Right lobe of liver (tissue), 6 donors: Measurements from ENCODE around the gene ASPDH. TPM values are rescaled to one million over a fixed set of nuclear protein-coding genes. Genes with fewer than 3 reads are reported as not detected.

ENCODE experiments used
- ATAC-seq, 4 donors: fragments of 200-7000 bp; cut with Tn5 transposase; one replicate each; pipeline ENCODE4 v1.9.1; 2020; ENCODE audit warnings: mild to moderate bottlenecking in 4 of 4, moderate library complexity in 4 of 4
- DNase-seq, 3 donors: peaks; one replicate each; pipeline ENCODE4 v3.0.0-alpha.2; 2020
- H3K27ac ChIP-seq, 3 donors: fragments of 200-600 bp; one replicate each; pipeline ENCODE4 v1.8.0; 2022
- H3K27me3 ChIP-seq, 2 donors: fragments of 200-600 bp; one replicate each; pipeline ENCODE4 v1.8.0; 2022
- H3K36me3 ChIP-seq, 4 donors: fragments of 200-600 bp; sonication (generic) in 1 of 4; one replicate each; pipeline versions ENCODE4 v1.5.1 to v1.8.0; 2017 to 2022; ENCODE audit warnings: control low read depth in 1 of 4
- H3K4me1 ChIP-seq, 4 donors: fragments of 200-600 bp; sonication (generic) in 1 of 4; one replicate each; pipeline versions ENCODE4 v1.5.1 to v1.8.0; 2017 to 2022; ENCODE audit warnings: control low read depth in 1 of 4
- H3K4me3 ChIP-seq, 3 donors: fragments of 200-600 bp; one replicate each; pipeline ENCODE4 v1.8.0; 2022
- H3K9me3 ChIP-seq, 4 donors: fragments of 200-600 bp; sonication (generic) in 1 of 4; one replicate each; pipeline versions ENCODE4 v1.5.1 to v1.8.0; 2017 to 2022; ENCODE audit warnings: control low read depth in 1 of 4
- POLR2A ChIP-seq: fragments of 450-650 bp; IDR thresholded peaks from one replicate; pipeline ENCODE4 v1.6.1; 2017; ENCODE audit warnings: antibody characterized with exemption, mild to moderate bottlenecking
- WGBS: methylation state at CpG from one replicate; pipeline ENCODE4 v1.1.6; 2018; ENCODE audit warnings: low coverage, low lambda C conversion rate; ENCODE audit not compliant: insufficient coverage; ENCODE audit errors: missing lambda C conversion rate; 5-methylcytosine and 5-hydroxymethylcytosine counted together
- intact Hi-C, 2 donors: fragments of 100-400 bp; cut with DNase I; formaldehyde crosslinking; loops; one replicate each; pipeline versions ENCODE4 v1.11.2 to v1.14.1; 2022
- total RNA-seq, 6 experiments: library from RNA; depleted of rRNA in 2 of 6; stranded (reverse); fragments of >200 nt in 2 of 6; fragmentation: NEBNext Ultra II Directional in 3 of 6; extraction: Animal tissue kit (Norgen Biotek cat#: 25700) in 3 of 6; gene quantifications; one replicate each; pipeline versions ENCODE4 v1.1.0 to v1.2.4, GENCODE V29; 2016 to 2023
- TF ChIP-seq, protein P1 (sequence below), 4 donors: fragments of 200-600 bp in 3 of 4; fragments of 450-650 bp in 1 of 4; IDR thresholded peaks; one replicate each; pipeline versions ENCODE4 v1.5.1 to v1.8.0; 2016 to 2022; ENCODE audit warnings: antibody characterized with exemption in 4 of 4, mild to moderate bottlenecking in 2 of 4
- donor health status: DM: no; HTN: yes; CAD: no.
- donor health status: DM: no; HTN: no; CAD: no.
- donor health status: DM: no; HTN: no; CAD: no.
- donor health status: DM: no; HTN: yes; CAD: no.
- donor health status: DM: no; HTN: yes; CAD: no.

ASPDH gene
- total RNA-seq, 6 experiments from 2014 or later = 22.1 to 67.8 (median 44.8) TPM

- H3K36me3 ChIP-seq = no peaks in the 10 kb centered on the region
- no peaks in the 10 kb centered on the region for H3K27me3 ChIP-seq
- ATAC-seq (no peak), DNase-seq (peak in 1 of 3 donors; percentile 46)
- H3K9me3 ChIP-seq = no peaks in the 10 kb centered on the region
- TF ChIP-seq POLR2A = no peak
- TF ChIP-seq, protein P1, sequence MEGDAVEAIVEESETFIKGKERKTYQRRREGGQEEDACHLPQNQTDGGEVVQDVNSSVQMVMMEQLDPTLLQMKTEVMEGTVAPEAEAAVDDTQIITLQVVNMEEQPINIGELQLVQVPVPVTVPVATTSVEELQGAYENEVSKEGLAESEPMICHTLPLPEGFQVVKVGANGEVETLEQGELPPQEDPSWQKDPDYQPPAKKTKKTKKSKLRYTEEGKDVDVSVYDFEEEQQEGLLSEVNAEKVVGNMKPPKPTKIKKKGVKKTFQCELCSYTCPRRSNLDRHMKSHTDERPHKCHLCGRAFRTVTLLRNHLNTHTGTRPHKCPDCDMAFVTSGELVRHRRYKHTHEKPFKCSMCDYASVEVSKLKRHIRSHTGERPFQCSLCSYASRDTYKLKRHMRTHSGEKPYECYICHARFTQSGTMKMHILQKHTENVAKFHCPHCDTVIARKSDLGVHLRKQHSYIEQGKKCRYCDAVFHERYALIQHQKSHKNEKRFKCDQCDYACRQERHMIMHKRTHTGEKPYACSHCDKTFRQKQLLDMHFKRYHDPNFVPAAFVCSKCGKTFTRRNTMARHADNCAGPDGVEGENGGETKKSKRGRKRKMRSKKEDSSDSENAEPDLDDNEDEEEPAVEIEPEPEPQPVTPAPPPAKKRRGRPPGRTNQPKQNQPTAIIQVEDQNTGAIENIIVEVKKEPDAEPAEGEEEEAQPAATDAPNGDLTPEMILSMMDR (IDR thresholded peaks at IDR 0.05) = no peak
- 91% methylated on average over 4 of the region's 8 CpGs for WGBS
- peaks cover 0 to 10% (median 2%) of the 10 kb centered on the region in 4 donors for H3K4me1 ChIP-seq
- no peak overlapping the region for H3K27ac ChIP-seq
- no peak overlapping the region for H3K4me3 ChIP-seq
- intact Hi-C loops = no loop called here
Measured at GRCh38 chr19:50507376-50507775, 6.3 kb downstream of the ASPDH start.

- no peak for TF ChIP-seq POLR2A
- TF ChIP-seq, protein P1 (IDR thresholded peaks at IDR 0.05) = no peak
- H3K4me1 ChIP-seq = peaks cover 0 to 4% (median 0%) of the 10 kb centered on the region in 4 donors
- no peaks in the 10 kb centered on the region for H3K27me3 ChIP-seq
- H3K4me3 ChIP-seq = no peak overlapping the region
- WGBS = 98% methylated on average over 6 of the region's 10 CpGs
- ATAC-seq = no peak
- no peak overlapping the region for H3K27ac ChIP-seq
- peak in 1 of 3 donors; percentile 32 for DNase-seq
- no peaks in the 10 kb centered on the region for H3K36me3 ChIP-seq
- no peaks in the 10 kb centered on the region for H3K9me3 ChIP-seq
- intact Hi-C loops = no loop called here
Measured at GRCh38 chr19:50506700-50507099, 7.0 kb downstream of the ASPDH start.

- no peaks in the 10 kb centered on the region for H3K27me3 ChIP-seq
- H3K27ac ChIP-seq = no peak overlapping the region
- no peaks in the 10 kb centered on the region for H3K9me3 ChIP-seq
- intact Hi-C loops = no loop called here
- H3K36me3 ChIP-seq = no peaks in the 10 kb centered on the region
- no peak overlapping the region for H3K4me3 ChIP-seq
- 80% methylated on average over 5 of the region's 30 CpGs for WGBS
- ATAC-seq (no peak), DNase-seq (peak in 1 of 3 donors; percentile 49)
- H3K4me1 ChIP-seq = peaks cover 0 to 4% (median 0%) of the 10 kb centered on the region in 4 donors
- TF ChIP-seq POLR2A = no peak
- TF ChIP-seq, protein P1 (IDR thresholded peaks at IDR 0.05) = no peak
Measured at GRCh38 chr19:50505856-50506611, 7.7 kb downstream of the ASPDH start.

DNA sequence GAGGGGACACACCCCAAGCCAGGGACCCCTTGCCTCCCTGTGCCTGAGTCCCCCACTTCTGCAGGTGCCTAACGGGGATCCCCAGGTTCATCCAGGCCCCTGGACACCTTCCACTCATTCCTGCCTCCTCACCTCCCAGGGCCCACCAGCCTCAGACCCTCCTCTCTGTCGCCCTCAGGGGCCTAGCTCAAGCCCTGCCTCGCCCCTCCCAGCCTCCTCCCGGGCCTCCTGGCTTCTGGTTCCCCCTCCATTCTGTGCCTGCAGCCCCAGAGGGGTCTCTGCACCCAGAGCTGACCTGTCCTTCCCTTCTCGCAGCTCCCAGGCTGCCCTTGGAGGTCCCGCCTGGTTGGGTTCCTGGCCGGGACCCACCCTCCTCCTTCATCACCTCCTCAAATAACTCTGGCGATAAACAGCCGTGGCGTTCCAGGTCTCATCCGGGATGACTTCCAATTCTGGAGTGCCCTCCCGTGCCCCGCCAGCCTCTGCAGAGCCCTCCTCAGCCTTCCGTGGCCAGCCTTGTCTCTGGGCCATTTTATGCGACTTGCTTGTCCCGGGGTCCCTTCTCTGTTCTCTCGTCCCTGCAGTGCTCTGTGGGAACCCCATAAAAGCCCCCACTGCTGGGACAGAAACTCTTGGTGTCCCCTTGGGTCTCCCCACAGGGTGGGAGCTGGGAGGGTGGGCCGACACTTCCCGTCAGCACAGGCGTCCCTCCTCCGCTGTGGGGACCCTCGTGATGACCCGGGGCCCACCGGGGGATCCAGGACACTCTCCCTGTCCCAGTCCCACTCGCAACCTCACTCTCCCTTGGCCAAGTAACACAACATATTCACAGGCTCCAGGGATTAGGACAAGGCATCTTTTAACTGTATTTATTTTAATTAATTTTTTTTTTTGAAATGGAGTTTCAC, 11.9 kb downstream of the ASPDH start:
- WGBS = 76% methylated on average over 8 of the region's 25 CpGs
- TF ChIP-seq POLR2A = no peak
- TF ChIP-seq, protein P1 (IDR thresholded peaks at IDR 0.05) = no peak
- H3K27me3 ChIP-seq = no peaks in the 10 kb centered on the region
- H3K4me1 ChIP-seq = no peaks in the 10 kb centered on the region
- H3K9me3 ChIP-seq = no peaks in the 10 kb centered on the region
- no peak overlapping the region for H3K27ac ChIP-seq
- no peaks in the 10 kb centered on the region for H3K36me3 ChIP-seq
- intact Hi-C loops = no loop called here
- ATAC-seq (peak in 1 of 4 donors; percentile 18), DNase-seq (peak in 1 of 3 donors; percentile 52)
- no peak overlapping the region for H3K4me3 ChIP-seq
